ACHN (cell line): ENCODE results near the gene FOXK2.
A peak's percentile ranks its signal among the peaks of the same experiment; 100 is the strongest.
"Not testable (repeated sequence)": the region's sequence is repeated elsewhere in the genome, so short reads cannot be mapped to it uniquely, and the experiment has no call there.

ENCODE experiments used
- DNase-seq: peaks from one replicate; pipeline ENCODE4 v3.0.0-alpha.2; 2015
- in situ Hi-C: cut with HindIII; loops from 2 replicates; pipeline ENCODE4 v1.10.0; 2017; ENCODE audit warnings: low sequenced_read_pairs, low pct_ligation_motif_present, low pct_unique_long_range_greater_than_20kb

Gene FOXK2

DNA sequence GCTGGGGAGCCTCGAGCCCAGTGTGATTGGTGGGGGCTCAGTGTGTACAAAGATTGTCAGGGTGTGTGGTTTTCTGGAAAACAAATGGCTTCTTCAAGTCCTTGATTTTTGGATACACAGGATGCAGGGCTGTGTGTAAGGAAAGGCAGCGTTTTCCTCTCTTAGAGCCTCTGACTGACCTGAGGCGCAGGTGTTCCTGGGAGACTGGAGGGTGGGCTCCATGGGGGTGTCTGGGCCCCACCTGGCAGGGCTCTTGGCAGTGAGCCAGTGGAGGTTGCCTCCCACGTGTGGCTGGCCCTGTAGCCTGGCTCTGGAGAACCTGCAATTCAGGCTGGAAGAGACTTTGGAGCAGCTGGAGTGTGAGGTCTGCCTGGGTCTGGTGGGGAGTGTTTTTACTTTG, 5.0 kb downstream of the FOXK2 start:
- in situ Hi-C loops = no loop called here
- no peak for DNase-seq

DNA sequence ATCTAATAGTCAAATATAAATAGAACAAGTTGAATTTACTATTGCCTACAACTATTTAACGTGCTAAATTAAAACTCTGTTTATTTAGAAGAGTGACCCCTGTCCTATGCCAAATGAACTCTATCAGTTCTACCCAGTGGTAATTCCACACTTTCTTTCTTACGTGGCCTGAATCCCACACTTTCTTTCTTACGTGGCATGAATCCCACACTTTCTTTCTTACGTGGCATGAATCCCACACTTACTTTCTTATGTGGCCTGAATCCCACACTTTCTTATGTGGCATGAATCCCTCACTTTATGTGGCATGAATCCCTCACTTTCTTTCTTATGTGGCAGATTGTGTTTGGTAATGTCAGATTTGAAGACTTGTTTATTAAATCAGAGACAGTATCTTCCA, 6.2 kb downstream of the FOXK2 start:
- in situ Hi-C loops = no loop called here
- no peak for DNase-seq

DNA sequence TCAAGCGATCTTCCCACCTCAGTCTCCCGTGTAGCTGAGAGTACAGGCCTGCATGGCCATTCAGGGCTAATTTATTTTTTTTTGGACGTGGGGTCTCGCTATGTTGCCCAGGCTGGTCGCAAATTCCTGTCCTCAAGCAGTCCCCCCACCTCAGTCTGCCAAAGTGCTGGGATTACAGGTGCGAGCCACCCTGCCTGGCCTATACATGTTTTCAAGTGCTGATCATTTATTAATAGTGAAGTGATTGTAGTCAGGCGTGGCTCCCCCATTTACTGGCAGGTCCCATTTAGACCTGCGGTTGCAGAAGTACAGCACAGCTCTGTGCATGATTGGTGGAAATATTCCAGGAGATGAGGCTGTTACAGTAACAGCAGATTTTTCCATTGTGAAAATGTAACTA, 8.4 kb downstream of the FOXK2 start:
- no peak for DNase-seq
- in situ Hi-C loops = no loop called here

DNA sequence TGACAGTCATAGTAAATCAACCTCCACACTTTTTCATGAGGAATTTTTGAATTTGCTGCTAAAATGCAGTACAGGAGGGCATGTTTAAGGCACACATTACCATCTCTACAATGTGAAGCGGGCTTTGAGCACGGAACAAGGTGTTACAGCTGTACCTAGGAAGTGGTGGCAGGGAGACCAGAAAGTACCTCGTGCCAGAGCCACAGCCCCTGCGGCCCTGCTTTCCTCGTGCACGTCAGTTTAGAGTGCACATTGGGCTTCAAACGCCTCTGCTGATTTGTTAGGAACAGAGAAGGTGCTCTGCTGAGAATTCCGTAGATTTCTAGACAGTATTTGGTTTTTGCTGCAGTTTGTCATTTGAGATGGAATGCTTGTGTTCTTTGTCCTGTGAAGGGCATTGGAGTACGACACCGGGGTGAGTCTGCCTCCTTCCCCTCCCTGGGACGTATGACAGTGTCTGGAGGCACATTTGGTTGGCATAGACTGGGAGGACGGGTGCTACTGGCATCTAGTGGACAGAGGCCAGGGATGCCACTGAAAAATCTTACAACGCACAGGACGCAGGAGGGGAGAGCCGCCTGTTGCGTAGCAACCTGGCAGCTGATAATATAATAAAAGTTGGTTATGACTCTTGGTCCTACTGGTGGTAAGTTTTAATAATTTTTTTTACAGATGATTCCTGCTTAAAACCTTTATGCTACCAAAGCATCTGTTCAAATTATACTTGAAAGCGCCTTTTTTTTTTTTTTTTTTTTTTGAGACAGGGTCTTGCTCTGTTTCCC, 9.1 kb downstream of the FOXK2 start:
- in situ Hi-C loops = no loop called here
- peak; percentile 83 for DNase-seq

DNA sequence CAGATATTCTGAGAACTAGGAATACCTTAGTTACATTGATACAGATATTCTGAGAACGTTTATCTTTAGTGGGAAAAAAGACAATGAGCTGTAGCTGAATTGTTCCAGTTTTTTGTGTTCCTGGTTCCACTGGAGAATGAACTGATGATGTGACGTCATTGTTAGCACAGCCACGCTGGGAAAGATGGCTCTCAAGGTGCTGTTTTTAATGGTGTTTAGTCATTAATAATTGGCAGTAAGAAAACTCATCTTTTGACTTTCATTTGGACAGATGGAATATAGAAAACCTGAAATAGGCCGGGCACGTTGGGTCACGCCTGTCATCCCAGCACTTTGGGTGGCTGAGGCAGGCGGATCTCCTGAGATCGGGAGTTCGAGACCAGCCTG, 10.4 kb downstream of the FOXK2 start:
- in situ Hi-C loops = no loop called here

DNA sequence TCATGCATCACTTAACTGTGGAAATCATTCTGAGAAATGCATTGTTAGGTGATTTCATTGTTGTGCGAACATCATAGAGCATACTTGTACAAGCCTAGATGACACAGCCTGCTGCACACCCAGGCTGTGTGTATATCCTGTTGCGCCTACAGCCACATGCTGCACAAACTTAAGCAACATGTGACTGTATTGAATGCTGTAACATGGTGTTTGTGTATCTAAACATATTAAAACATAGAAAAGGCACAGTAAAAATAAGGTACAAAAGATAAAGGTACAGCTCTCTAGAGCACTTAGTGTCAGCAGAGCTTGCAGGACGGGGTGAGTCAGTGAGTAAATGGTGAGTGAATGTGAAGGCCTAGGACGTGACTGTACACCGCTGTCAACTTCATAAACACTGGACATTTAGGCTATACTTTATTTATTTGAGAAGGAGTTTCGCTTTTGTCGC, 11.9 kb downstream of the FOXK2 start:
- in situ Hi-C loops = no loop called here
- DNase-seq = peak; percentile 75

More for the DNA sequence above, 10.4 kb downstream of the FOXK2 start:
- DNase-seq = no peak

DNA sequence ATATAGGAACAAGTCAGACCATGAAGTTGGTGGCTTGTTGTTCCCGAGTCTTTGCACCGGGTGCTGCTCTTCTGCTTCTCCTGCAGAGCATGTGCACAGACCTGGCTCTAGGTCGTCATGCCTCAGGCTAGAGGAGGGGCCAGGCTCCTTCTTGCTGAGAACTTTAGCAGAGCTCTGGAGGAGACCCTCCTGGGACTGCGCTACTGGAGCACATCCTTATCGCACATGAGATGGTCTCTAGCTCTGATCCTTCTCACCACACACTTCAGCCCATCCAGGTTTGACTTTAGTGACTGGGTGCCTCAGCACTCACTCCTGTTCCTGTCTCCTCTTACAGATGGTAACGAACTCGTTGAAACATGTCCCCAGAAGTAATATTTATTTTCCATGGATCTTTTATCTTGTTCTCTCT, 14.9 kb downstream of the FOXK2 start:
- in situ Hi-C loops = no loop called here

DNA sequence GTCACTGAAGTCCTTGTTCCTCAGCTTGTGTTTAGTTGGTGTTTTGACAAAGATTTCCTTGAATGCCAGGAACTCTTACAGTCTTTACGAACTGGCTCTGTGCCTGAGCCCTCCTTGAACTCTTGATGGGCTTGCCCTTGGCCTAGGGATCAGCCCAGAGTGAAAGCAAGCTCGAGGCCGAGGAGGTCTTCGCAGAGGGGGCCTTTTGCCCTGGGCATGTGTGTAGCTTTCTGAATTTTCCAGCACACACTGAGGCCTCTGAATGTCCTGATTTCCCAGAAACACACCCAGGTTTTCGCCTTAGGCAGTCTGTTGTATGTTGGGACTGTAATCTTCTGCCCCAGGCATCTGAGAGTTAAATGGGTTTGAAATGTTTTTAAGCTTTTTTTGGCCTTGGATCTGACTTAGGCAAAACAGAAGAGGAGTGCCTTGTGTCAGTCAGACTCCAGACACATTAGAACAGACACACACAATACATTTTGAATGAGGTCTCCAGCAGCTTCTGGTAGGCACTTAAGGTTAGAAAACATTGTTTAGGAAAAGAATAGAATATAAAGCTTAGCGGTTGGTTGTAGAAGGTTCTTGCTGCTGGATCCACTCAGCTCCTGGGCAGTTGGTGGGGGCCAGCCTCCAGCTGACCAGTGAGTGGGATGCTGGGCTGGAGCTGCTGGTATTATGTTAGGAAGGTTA, 17.1 kb downstream of the FOXK2 start:
- in situ Hi-C loops = no loop called here
- DNase-seq = no peak

More for the DNA sequence above, 14.9 kb downstream of the FOXK2 start:
- no peak for DNase-seq

DNA sequence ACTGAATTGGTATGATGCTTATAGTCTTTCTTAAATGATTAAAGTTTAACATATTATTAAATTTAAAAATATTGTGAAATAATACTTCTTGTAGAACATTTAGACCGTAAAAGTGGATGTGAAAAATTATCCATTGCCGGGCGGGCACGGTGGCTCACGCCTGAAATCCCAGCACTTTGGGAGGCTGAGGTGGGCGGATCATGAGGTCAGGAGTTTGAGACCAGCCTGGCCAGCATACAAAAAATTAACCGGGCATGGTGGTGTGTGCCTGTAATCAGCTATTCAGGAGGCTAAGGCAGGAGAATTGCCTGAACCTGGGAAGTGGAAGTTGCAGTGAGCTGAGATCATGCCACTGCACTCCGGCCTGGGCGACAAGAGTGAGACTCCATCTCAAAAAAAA, 17.7 kb downstream of the FOXK2 start:
- DNase-seq, in situ Hi-C loops: not testable (repeated sequence)

DNA sequence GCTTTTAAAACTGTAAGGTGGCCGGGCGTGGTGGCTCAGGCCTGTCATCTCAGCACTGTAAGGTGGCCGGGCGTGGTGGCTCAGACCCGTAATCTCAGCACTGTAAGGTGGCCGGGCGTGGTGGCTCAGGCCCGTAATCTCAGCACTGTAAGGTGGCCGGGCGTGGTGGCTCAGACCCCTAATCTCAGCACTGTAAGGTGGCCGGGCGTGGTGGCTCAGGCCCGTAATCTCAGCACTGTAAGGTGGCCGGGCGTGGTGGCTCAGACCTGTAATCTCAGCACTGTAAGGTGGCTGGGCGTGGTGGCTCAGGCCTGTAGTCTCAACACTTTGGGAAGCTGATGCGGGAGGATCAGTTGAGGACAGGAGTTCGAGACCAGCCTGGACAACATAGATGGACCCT, 19.5 kb downstream of the FOXK2 start:
- in situ Hi-C loops, DNase-seq: not testable (repeated sequence)

DNA sequence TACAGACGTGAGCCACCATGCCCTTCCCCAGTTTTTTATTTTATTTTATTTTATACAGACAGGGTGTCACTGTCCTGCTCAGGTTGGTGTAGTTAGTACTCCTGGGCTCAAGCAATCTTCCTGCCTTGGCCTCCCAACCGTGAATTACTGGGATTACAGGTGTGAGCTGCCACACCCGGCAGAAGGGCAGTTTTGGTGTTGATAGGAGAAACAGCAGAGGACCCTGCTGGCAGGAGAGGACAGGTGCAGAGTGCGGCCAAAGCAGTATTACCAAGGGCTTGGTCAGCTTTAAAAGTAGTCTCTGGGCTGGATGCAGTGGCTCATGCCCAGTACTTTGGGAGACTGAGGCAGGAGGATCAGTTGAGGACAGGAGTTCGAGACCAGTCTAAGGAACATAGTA, 22.9 kb downstream of the FOXK2 start:
- no peak for DNase-seq
- in situ Hi-C loops = no loop called here

DNA sequence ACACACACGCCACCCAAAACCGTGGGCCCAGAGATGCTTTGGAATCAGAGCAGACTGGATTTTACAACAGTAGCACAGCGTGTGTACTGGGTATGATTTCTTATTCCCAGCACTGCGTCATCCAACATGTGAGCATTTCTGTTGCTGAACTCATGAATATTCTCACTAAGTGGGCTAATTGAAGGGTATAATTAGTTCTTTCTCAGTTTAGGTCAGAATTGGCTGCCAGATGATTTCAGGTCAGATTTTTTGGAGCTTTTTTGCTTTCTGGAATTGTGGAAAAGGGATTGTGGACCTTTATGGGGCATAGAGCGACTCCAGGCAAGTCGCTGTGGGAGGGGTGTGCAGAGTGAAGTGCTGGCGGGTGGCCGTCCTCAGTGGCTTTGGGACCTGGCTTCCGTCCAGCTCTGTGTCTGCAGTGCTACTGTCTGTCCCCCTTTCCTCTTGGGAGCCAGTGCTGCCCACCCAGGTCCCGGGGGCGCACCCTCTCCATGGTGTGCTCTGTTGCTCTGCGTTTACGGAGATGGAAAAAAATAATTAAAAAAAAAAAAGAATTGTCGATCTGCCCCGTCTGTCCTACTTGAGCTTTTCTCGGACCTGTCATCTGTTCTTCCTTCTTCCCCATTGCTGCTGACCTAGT, 25.0 kb downstream of the FOXK2 start:
- in situ Hi-C loops = no loop called here

DNA sequence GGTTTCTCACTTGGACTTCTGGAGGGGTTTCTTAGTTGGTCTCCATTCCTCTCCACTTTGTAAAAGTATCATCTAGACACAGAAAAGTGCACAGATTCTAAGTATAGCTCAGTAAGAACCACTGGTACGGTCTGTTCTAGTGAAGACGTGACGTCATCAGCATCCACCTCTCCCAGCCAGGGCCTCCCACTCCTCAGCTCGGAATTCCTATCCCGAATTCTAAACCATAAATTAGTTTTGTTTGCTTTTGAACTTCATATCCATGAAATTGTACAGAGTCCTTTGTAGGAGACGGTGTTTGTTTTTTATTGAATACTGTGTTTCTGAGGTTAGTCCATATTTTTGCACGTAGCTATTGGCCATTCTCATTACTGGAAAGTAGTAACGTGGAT, 25.5 kb downstream of the FOXK2 start:
- no peak for DNase-seq
- in situ Hi-C loops = no loop called here

More for the DNA sequence above, 25.0 kb downstream of the FOXK2 start:
- no peak for DNase-seq

DNA sequence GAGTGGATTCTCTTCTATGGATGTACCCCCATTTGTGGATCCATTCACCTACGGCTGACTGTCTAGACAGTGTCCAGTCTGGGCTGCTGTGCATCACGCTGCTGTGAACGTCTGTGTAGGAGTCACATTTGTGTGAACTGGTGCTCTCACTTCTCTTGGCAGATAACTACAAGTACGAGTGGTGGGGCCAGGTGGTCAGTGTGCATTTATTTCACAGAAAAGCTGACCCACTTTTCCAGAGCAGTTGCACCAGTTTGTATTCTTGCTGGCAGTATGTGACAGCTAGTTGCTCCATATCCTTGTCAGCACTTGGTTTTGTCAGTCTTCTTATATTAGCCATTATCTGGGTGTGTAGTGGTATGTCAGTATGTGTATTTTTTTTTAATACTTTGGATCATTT, 28.4 kb downstream of the FOXK2 start:
- in situ Hi-C loops = no loop called here
- DNase-seq = no peak

DNA sequence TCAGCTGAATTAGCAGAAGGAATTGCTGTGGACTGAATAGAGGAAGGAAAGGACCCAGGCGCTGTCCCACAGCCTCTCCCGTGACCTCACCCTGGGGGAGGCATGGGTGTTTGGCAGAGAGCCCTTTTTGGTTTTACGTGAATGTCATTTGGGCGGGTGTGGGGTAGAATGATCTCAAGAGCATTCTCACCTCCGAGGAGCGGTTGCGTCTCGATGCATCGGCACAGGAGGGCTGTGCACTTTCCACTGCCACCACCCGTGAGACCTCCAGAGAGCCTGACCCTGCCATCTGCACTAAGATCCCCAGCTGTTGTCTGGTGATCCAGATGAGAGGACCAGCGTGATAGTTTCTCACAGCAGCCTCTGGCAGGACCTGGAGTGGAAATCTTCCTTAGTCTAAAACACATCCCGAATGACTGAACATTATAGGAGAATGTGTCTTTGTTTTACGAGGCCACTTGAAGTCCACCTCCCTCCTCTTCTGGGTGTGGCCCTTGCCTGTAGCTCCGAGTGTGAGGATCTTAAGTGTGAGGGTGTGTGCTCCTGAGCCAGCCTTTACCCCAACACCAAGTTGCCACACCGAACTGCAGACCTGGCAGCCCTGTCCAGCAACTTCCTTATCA, 29.3 kb downstream of the FOXK2 start:
- in situ Hi-C loops = no loop called here
- no peak for DNase-seq

DNA sequence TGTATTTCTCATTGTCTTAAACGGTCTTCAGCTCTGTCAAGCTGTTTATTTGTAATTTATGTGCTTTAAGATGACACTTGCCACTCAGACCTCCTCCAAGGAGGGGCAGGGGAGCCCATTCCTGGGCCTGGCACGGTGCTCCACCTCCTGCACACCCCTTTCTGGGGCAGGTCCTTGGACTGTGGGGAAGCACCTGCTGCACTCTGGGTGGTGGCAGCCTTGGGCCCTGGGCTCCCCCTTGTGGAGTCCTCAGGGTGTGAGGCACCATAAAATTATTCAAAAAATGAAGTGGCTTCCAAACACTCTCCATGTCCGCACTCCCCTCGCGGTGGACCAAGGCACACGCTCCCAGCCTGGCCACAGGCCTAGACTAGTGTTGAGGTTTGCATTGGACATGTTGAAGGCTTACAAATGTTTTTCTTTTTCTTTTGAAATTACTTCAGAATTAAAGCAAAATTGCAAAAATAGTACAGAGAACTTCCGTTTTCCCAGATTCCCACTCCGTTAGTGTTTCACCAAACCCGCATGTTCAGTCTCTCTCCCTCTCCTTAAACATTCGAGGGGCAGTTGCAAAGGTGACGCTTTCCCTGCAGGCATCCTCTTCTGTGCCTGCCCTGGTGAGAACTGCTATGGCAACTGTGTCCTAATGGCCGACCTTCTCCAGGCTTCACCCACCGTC, 32.4 kb downstream of the FOXK2 start:
- peak; percentile 89 for DNase-seq
- in situ Hi-C loops = no loop called here

DNA sequence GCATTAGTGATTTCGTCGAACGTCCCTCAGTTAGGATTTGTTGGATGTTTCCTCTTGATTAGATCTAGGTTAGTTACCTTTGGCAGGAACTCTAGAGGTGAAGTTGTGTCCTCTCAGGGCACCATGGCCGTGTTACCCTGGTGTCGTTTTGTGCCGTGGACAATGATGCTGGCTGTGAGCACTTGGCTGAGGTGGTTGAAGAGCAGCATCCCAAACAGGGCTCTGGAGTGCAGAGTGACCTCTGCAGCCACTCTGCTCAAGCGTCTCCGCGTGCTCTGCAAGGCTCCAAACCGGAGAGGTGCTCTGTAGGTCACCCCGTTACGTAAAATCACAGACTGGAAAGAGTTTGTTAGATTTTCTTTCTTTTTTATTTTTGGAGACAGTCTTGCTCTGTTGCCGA, 33.0 kb downstream of the FOXK2 start:
- in situ Hi-C loops = no loop called here
- no peak for DNase-seq

DNA sequence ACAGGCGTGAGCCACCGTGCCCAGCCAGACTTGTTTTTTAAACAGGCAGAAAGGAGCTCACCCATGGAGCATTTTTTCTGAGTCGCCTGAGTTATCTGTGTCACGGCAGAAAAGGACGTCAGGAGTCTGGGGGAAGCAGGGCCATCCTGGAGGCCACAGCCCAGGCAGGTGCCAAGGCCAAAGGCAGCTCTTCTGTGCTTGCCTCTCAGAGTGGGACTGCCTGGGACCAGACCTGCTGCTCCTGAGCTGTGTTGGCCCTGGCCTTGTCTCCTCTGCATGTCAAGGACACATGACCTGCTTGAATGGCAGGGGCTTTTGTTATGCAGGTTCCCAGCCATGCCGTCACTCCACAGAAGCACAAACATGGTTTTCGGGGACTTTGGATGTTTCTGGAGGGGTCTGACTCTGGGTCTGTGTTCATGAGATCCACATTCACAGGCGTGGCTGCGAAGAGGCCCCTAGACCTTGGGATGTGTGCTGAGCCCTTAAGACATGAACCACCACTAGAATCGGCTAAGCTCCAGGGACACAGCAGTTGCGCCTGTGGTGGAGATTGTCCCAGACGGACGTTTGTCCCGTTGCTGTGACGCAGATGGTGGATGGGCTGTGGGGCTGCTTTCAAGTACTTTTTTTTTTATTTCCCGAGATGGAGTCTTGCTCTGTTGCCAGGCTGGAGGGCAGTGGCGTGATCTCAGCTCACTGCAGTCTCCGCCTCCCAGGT, 33.8 kb downstream of the FOXK2 start:
- in situ Hi-C loops = no loop called here
- DNase-seq = no peak
